NCI-H2029 treated with DMSO at 0.1 percent for 48 hours (cell line): ENCODE measurements around the gene NDP.

Experiments
- DNase-seq: peaks from one replicate; lab custom pipeline; 2025; lab: John Stamatoyannopoulos, UW

Gene NDP, protein sequence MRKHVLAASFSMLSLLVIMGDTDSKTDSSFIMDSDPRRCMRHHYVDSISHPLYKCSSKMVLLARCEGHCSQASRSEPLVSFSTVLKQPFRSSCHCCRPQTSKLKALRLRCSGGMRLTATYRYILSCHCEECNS

DNA sequence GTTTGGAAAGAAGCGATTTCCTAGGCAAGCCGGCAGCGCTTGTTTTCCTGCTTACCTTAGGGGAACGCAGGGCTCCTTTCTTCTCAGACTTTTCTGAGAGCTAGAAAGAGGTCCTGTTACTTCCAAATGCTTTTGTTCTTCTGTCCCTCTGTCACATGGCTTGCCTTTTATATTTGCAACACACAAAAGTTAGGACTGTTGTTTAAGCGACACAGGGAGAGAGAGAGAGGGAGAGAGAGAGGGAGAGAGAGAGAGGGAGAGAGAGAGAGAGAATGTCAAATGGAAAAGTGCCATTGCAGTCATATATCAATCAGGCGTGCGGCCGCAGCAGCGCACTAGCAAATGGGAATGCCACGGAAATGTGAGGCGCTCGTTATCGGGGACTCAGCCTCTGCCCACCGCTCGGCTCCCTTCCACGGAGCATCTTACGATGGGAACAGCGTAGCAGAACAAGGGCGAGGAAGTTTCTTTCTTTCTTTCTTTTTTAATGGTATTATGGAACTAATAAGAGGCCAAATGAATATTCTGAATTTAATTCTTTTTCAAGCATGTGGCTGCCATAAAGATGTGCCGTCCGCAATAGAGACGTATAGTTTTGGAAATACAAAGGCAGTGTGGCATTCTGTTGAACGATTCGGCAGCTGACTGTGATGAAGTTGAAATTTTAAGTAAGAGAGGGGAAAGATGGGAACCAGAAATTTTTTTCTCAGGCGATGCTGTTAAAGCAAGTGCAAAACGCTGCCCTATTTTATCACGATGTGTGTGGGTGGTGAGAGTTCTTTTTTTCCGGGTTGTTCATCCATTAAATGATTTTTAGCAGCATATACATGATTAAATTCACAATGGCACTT lies at the start of gene NDP:
TSS of gene NDP (minus strand) at position 142 of the 851 bp plus-strand sequence. CDS start 14,745 bp downstream, outside the sequence.
- no peak for DNase-seq

DNA sequence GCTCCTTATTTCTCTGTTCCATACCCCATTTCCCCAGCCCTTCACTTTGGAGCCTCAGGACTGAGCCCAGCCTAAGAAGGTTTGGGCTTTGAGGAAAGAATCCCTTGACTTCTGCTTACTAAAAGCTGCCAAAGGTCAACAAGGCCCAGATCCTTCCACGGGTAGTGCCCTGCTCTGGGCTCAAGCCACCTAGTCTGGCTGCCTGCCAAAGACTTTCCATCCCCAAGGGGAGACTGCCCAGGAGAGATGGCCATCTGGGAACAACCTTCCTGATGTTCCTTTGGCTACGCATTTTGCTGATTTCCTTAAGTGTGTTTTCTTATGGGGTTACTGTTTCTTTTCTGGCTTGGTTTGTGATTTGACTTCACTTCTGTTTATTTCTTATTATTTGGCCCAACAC lies 49.8 kb upstream of the NDP start:
- no peak for DNase-seq

DNA sequence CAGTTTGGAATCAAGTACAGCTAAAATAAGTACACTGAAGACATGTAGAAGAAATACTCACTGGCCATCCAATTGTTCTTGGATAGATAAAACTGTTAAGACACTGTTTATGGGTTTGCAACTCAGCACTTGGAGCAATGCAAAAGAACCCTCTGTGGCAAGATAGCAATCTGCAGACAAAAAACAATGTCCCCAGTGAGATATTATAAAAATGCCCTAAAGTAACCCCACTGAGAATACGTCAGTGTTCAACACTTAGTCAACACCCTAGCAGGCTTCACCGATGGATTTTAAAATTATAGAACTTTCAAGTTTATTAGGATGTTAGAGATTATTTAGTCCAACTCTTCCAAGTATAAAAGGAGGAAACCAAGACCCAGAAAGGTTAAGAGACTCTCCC lies 47.5 kb upstream of the NDP start:
- no peak for DNase-seq

DNA sequence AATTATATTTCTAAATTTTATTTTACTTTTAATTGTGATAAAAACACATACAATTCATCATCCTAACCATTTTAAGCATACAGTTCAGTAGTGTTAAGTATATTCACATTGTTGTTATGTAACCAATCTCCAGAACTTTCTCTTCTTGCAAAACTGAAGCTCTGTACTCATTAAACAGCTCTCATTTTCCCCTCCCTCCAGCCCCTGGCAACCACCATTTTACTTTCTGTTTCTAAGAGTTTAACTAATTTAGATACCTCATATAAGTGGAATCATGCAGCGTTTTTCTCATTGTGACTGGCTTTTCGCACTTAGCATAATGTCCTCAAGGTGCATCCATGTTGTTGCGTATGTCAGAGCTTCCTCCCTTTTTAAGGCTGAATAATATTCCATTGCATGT lies 46.7 kb upstream of the NDP start:
- DNase-seq: no peak

DNA sequence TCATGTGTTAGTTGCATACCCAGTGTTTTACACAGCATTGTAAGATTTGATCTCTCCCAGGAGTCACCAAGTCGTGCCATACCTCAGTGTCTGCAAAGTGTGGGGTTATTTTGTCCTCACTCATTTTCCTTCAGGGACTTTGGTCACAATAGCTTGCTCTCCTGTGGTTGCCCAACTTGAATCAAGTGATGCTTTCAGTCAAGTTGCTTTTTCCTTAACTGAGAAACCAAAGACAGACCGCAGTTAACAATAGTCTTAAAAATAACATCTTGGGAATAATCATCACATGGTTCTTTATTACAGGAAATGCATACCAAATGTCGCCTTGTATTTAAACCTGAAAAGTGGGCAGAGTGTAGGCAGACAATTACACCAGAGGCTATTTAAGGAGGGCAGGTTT lies 44.5 kb upstream of the NDP start:
- no peak for DNase-seq

DNA sequence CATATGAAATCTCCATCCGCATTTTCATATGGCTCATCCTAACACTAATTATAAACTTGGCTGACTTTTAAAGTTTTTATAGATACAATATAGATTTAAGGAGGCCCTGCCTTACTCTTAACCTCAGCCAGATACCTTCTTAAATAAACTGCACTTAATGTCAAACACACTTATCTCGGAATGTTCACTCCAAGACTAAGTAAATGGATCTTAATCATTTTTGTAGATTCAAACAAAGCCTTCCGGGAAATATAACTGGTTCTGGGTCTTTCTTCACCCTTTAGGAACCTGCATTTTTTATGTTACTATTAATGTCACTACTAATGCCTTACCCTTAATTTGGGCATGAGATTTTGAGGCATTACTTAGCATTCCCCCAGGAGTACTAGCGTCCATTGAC lies 43.7 kb upstream of the NDP start:
- DNase-seq: no peak

DNA sequence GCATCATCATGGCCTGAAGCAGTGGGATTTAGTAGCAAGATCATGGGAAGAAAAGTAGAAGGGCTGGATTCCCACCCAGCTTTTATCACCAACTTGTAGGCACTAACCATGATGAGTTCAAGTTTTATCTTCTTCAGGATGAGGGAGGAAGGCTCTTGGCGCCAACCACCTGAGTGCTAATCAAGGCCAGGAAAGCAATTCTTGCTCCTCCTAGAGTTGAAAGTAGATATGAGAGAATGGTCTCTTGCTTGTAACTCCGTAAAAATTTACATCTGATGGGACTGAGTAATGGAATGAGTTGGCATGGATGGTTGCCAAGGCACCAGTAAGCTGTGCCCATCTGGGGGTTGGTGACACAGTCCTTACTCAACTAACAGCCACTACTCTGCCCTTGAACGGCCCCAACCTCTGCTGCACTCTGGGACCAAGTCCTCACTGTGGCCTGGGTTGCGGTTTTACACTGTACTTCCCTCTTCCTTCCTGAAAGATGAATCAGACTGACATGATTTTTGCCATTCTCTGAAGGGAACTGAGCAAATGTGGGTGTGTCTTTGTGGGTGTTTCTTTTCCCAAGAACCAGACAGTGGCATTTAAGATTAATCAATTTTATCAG lies 39.4 kb upstream of the NDP start:
- no peak for DNase-seq

DNA sequence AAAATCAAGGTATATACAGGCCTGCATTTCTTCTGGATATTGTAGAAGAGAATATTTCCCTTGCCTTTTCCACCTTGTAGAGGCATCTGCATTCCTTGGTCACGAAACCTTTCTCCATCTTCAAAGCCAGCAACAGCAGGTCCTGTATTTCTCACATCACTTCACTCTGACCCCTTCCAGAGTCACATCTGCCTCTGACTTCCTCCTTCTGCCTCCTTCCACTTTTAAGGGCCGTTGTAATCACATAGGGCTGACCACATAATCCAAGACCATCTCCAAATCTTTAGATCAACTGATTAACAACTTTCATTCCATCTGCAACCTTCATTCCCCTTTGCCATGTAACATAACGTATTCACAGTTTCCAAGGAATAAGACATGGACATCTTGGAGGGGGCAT lies 38.3 kb upstream of the NDP start:
- no peak for DNase-seq

DNA sequence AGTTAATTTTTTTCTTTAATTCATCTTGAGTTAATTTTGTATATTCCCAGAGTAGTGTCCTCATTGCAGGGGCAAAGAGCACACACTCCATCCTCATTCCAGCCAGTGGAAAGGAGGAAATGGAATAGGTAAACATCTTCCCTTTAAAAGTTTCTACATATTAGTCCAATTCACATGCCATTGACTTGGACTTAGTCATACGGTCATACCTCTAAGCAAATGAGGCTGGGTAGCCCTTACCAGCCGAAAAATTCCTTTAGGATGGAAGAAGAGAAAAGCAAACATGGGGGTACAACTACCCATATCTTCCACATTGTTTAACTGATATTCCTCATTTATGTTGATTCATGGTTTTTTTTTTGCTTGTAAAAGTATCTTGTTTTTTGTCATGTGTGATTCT lies 37.4 kb upstream of the NDP start:
- no peak for DNase-seq

DNA sequence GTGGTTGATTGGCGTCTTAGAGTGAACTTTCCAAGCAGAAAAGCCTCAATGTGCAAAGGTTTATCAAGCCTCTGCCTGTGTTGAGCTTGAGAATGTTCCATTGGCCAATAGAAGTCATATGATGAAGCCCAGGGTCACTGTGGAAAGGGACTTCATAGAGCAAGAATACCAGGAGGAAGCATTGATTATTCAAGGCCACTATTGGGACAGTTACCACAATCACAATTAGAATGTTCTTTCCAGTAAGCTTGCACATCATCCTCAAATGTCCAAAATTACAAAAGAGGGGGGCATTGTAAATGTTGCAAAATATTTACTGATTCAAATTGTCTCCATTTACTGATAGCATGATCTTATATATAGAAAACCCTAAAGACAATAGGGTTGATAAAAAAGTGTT lies 32.9 kb upstream of the NDP start:
- no peak for DNase-seq

DNA sequence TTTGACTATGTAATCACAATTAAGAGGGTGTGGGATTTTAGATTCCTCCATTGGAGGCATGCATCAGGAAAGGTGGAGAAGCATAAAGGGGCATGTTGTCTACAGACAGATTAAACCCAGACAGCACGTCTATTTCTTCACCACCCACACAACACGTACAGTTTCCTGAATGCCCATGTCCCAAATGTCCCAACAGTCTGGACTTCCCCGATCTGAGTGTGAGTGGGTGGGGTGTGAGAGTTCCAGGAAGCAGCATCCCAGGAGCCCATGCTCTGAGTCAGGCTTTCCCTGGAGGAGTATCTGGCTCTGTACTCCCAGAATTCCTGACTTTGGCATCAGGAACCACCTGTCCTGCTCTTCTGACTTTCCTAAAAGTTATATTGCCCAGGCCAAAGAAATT lies 30.8 kb upstream of the NDP start:
- DNase-seq: no peak

DNA sequence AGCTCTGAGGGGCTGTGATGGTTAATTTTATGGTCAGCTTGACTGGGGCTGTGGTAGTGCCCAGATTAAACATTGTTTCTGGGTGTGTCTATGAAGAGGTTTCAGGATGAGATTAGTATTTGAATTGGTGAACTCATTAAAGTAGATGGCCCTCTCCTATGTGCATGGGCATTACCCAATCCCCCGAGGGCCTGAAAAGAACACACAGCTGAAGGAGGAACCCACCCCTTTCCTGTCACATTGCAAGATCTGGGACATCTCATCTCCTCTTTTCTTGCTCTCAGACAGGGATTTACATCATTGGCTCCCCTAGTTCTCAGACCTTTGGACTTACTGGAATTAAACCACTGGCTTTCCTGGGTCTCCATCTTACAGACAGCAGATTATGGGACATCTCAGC lies 29.4 kb upstream of the NDP start:
- DNase-seq: no peak

DNA sequence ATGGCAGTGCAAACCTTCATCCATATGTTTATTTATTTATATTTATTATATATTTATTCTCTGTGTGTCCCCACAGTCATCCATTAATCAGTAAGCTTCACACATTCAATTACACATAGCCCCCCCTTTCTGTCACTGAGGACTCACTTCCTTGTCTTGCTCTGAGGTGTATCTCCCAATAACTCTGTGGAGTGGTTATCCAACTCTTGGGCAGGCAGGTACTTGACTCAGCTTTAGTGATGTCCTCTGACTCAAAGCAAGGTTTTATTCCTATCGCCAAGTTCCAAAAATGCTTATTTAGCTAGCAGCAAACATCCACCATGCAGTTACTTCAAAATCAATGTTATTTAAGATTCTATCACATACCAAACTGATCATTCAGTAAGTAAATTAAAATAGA lies 25.2 kb upstream of the NDP start:
- no peak for DNase-seq

DNA sequence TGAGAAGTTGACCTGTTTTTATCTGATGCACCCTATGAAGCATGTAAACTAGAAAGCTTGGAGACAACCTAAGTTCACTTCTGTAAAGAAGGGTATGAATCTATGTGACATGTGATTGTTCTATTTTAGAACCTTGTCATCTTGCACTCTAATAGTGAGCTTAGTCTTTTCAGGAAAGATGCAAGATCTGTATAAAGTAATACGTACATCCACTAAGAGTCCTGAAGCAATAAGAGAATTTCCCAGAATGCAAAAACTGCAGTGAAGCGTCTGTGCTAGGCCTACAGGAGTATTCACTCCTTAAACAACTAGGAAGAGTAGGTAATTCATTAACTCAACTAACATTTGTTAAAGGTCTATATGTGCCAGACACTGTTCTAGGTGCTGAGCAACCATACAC lies 23.3 kb upstream of the NDP start:
- no peak for DNase-seq

DNA sequence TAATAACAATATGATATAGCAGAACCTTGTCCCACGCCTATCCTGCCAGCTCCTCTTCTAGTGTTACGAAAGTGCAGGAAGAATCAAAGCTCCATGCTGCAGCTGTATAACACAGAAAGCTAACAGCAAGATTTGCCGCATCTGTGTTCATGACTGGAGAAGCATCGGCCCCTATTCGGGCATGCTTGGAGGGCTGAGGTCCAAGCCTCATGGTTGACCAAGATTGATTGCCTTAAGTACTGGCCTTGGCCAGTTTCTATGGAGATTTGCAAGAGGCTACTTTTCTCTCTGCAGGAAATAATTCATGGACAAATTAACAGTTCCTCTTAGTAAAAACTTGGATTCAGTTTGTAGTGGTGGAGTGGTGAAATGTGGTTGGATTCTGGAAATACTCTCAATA lies 12.9 kb upstream of the NDP start:
- DNase-seq: no peak

DNA sequence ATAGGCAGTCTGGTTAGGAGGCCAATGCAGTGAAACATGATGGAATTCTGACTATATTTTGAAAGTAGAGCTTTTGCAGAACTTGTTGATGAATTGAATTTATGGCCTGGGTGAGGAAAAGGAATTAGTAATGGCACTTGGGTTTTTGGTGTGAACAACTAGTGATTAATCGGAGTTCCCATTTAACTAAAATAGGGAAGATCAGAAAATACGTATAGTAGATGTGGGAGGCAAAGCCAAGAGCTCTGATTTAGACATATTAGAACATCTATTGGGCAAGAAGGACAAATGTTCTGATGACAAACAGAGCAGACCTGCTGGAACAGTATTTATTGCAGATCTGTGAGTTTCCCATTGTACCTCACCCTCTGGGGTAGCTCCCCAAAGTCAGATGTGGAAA lies 12.3 kb upstream of the NDP start:
- no peak for DNase-seq

DNA sequence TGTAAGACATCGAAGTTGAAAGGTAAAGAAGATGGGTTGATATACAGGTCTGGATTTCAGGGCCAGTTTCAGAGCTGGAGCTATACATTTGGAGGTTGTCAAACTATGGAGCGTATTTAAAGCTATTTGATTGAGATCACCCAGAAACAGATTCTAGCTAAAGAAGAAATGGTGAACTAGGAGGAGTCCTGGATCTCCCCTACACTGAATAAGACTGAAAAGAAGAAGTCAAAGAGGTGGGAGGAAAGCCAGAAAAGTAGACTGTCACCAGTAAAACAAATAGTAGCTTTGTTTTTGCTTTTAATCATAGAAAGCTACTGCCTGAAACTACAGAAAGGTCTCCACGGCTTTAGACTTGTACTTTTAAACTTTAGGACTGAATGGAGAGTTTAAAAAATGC lies 5.0 kb upstream of the NDP start:
- no peak for DNase-seq

DNA sequence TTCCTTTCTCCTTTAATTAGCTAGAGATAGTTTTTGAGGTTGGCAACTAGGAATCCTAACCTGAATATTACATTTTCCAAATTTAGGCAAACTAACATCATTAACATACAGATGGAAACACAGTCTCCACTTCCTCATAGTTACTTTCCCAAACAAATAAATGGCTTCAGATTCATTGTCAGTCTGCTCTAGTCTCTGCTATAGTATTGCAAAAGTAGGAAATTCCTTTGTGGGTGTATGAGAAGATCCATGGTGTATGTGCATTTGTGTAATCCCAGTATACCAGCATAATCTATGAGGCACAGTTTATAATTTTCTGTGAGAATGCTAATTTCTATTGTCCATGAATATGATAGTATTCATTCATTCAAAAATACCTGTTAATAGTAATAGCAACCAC lies 3.0 kb upstream of the NDP start:
- DNase-seq: no peak

DNA sequence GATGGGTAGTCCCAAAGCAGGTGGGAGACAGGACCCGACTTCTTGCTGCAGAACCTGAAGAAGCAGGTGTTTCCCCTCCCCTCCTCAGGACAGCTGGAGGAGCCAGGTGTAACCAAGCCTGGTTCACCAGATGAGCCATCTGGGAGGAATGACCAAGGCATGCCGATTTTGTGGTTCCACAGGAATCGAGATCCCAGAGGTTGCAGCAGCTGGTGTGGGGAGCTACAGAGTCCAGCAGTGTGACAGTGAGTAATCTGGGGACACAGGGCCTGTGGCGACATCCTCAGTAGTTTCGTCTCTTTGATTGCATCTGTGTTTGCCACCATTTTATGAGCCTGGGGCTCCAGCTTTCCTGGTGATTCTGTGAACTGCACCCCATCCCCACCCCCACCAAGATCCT lies 2.6 kb upstream of the NDP start:
- DNase-seq: no peak

DNA sequence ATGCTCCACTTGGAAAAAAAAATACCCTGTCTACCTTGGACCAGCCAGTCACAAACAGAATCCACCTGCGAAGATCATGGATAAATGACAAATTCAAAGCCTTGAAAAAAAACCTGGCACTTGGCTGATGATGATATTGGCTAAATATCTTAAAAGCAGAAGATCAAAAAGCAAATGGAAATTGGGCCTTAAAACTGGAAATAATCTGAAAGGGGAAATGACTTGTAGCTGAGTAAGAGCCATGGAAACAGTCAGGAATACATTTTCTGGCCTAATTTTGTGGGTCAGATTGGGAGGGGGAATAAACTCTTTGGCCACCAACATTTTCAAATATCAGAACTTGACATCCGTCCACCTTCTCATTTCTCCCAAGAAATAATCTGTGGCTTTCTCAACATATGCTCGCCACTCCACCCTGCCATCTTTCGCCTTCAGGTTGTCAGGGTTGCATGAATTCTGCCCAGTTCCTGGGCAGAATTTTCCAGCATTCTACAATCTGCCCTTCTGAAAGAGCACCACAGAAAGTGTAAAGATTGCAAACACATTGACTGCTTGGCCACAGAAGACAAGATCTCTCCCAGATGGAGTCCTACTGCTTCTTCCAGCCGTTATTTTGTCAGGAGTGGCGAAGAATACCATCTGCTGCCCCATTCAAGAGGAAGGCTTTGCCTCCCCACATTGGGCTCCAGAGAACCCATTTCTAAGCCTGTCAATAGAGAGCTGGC lies 1.7 kb upstream of the NDP start:
- DNase-seq: no peak

DNA sequence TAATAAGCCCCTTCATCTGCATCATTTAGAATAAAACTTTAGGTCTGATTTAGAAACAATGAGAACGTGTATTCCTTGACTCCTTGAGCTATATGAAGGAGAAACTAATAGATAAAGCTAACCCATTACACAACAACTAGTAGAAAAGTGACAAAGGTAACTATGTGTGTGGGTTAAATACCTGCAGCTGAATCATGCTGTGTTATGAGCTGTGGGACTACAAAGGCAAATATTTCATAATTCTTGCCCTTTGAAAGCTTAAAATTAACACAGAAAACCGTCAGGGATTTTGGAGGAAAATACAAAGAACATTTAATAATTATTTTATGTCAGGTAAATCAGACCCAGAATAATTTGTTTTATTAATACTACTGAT lies 898 bp upstream of the NDP start:
- no peak for DNase-seq

DNA sequence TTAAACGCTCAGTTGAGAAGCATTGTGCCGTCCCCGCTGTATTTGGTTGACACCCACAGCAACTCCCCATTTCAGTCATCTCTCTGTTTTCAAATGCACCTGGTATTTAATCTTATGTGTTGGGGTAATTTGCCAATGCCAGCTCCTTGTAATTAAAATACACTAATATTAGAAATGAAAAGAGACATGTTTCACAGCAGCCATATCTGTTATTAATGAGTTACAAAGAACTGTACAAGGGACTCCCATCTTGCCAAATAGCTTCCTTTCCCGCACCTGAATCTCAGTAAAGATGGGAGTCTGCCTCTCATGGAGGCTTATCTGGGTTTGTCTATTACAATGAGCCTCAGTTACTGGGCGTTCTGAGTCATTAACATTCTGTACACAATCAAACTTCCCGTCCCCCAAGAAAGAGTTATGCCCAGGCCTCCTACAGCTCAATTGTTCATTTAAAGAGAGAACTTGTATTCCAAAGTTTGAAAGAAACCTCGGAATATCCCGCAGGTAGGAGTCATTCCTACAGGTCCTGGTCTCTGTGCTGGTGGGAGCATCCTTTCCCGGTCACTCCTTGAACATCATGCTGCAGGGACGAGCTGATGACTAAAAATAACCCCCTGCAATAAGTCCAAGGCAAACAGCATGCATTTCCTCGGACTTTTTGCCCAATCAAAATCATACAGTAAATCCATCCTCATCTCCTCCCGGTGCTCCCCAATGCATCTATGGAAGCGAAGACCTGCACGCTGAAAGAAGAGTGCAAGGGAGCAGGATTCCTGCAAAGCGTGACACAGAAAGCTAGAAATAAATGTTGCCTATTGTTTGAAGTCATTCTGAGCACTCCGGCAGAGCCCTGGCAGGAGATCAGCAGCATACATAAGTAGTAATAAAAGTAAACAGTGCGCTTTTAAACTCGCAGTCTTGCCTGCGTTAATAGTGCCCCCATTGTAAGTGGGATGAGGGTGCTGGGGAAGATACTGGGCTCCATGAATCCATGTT lies 926 bp downstream of the NDP start:
- no peak for DNase-seq
